HG03159 (cell line): ENCODE results near the gene RTN4R.
A peak's percentile ranks its signal among the peaks of the same experiment; 100 is the strongest.

Experiments used
- ATAC-seq: cut with Tn5 transposase; IDR thresholded peaks from one replicate; pipeline ENCODE4 v1.9.1; 2021; ENCODE audit warnings: mild to moderate bottlenecking, moderate library complexity; ENCODE audit not compliant: unreplicated experiment

The RTN4R gene

DNA sequence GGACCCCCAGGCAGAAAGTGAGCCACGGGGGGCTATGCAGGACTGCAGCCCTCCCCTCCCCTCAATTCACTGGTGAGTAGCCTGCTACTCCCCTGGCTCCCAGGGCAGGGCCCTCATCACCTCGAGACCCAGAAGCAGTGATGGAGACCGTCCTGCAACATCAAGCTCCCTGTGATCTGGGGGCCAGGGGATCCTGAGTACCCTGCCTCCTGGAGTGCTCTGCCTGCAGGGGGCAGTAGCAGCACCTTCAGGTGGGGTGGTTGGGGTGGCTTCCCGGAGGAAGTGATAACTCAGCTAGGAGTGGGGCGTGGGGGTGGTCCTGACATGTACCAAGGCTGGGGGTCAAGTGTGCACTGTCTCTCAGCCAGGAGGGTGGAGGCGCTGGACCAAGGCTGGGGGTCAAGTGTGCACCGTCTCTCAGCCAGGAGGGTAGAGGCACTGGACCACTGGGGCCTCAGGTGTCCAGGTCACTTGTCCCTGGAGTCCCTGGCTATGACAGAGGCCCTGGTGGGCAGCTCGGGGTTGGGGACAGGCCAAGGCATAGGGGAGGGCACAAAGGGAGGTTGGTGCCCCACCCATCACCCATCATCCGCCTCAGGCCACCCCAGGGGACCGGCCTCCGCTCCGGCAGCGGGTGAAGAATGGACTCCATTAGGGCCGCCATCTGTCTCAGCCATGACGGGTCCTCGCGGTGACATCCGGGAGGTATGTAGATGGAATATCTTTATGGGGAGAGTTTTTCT, 9.4 kb downstream of the RTN4R start:
- ATAC-seq, result no peak

DNA sequence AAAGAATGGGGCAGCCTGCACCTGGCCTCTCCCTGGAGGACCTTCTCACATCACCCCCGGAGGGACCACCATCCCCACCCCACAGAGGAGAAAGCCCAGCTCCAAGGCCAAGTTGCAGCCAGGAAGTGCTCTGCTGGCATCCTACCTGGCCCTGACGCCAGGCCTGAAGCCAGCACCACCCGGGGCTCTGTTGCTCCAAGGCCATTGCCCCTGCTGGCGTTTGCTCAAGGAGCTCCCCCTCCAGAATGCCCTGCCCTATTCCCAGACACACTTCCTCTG, 10.2 kb downstream of the RTN4R start:
- ATAC-seq, result no peak

DNA sequence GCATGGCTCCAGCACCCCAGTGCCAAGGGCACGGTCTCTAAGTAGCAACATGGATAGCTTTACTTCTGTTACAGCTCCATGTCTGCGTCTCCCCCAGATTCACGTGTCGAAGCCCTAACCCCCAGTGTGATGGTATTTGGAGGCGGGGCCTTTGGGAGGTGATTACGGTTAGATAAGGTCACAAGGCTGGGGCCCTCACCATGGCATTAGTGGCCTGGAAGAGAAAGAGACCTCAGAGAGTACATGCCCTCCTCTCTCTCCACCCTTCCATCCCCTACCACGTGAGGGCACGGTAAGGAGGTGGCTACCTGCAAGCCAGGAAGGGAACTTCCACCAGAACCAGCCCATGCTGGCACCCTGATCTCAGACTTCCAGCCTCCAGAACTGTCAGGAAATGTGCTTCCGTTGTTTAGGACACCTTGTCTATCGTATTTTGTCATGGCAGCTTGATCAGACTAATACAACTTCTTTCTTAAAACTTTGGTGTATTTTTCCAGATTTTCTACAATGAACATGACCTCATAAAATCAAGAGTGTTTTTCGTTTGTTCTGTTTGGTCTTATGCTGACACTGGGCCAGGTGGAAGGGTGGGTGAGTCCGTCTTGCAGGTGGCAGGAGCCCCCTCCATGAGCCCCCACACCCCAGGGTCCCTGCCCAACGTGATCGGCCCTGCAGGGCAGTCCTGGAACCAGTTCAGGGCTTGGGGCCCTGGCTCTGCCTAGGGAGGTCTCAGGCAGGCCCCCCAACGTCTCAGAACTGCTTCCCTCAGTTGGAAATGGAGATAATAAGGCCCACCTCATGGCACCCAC, 10.7 kb downstream of the RTN4R start:
- ATAC-seq, result no peak

DNA sequence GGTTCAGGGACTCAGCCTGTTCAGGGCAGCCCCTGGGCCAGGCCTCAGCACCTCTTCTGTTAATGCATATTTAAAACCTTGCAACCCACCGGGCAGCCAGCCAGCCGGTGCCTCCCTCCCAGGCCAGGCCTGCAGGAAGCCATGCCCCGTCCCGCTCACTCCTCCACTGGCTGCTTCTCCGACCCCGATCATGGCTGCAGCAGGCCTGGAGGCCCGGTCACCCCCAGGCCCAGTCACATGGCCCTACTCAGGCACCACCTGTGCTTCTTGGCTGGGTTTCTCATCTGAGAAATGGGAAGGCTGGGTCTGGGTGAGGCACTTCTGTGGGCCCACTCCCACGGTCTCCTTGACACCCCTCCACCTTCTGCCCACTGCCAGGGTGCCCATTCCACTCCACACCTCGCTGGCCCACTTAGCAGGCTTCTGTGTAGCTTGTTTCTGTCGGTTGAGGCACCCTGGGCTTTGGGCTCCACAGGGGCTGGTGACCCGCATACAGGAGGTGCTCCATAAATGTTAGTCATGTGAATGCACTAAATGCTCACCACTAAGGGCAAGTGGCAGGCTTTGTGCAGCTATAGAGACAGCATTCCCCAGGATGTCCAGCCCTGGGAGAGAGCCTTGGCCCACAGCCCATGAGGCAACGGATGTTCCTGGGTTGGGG, 11.4 kb downstream of the RTN4R start:
- no peak for ATAC-seq

DNA sequence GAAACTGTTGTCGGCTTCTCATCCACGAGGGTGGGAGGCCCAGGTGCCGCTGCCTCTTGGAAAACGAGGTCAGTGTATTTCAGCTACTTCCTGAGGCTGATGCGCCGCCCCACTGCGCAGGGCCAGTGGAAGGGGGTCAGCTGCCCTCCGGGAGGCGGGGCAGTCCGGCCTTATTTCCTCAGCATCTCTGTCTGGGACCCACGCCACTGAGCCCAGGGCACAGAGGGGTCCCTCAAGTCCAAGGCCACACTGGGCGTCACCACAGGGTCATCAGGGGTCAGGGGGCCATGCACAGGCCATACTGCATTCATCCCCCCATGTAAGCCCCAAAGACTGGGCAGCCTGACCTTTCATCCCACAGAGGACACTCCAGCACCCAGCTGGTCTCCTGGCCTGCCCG, 12.1 kb downstream of the RTN4R start:
- ATAC-seq, result no peak

DNA sequence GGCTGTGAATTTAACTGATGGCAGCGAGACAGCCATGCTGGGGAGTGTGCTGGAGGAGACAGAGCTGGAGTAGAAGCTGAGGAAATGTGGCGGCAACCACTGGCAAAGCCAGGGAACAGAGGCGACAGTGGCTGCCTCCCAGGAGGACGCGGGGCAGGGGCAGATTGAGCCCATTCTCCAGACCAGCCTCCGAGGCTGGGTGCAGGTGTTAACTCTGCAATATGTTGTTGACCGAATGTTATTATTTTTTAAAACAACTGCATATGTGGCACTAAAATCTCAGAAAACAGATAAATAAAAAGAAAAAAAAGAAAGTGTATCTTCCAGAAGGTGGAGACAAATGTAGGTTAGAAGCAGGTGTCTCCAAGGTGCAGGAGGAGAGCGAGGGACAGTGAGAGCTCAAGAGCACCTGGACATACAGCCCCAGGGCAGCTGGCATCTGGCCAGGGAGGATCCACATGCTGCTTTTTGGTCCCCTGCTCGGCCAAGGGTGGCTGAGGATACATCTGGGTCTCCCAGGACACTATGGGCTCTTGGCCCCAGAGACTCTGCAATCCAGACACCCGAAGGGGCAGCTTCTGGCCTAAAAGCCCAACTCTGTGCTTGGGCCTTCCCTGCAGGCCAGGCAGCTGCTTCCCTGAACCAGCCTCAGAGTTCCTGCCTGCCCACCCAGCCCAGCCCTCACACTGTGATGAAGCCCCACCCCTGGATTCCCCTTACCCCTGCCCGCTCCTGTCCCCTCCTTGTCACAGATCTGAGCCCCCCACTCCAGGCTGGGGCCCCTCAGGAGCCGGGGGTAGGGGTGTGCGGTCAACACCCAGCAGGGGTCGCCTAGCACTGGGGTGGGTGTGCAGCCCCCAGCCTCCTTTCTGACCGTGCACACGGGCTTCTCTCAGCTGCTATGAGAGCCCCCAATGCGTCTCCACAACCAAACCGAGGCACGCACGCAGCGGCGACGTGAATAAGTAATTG, 12.9 kb downstream of the RTN4R start:
- ATAC-seq, result no peak

DNA sequence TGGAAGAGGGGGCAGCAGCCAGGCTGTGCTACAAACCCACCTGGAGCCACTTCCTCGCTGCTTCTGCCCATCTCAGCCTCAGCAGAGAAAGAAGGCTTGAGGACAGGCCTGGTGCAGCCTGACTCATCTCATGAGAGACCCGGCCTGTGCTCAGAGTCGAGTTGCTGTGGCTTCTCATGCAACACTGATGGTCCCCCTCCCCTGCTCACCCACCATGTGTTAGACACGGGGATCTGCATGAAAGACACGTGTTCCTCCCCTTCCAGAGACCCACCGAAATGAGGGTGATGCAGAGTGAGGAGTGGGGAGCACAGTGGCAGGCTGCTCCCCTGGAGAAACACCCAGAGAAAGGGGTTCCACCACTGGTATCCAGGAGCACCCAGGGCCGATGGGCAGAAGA, 15.0 kb downstream of the RTN4R start:
- no peak for ATAC-seq

DNA sequence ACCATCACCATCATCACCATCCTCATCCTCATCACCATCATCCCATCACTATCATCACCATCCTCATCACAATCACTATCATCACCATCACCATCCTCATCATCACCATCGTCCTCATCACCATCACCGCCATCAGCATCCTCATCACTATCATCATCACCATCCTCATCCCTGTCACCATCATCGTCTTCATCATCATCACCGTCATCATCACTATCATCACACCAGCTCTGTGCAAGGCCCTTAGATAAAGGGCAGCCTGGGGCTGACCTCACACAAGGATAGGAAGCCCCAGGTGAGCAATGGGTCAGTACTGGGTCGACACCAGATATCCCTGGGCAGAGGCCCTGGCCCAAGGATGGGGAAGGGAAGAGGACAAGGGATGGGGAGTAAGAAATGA, 16.1 kb downstream of the RTN4R start:
- no peak for ATAC-seq

DNA sequence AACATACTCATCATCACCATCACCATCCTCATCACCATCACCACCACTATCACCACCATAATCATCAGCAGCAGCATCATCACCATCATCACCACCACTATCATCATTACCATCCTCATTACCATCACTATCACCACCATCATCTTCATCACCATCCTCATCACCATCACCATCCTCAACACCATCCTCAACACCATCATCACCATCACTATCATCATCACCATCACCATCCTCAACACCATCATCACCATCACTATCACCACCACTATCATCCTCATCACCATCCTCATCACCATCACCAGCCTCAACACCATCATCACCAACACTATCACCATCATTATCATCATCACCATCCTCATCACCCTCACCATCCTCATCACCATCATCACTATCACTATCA, 16.6 kb downstream of the RTN4R start:
- ATAC-seq, result no peak

DNA sequence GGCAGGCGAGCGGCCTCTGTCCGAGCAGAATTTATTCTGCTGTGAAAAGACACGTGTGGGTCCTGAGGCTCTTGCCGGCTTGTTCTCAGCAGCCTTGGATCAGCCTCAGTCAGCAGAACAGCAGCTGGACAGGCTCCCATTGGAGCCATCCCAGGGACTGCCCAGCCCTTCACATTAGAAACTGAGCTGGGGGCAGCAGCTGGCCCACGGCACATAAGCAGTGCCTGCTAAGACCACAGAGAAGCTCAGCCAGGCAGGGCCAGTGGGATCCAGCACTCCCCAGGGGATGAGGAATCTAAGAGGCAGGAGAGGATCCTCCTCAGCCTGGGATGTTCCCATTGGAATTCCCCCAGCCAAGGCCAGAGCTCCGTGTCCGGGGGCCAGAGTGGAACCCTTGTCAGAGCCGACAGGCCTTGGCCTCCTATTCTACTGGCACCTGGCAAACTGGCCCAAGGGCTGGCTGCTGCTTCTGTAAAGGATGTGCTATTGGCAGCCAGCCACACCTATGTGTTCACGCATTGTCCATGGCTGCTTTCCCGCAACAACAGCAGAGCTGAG, 18.2 kb downstream of the RTN4R start:
- no peak for ATAC-seq

DNA sequence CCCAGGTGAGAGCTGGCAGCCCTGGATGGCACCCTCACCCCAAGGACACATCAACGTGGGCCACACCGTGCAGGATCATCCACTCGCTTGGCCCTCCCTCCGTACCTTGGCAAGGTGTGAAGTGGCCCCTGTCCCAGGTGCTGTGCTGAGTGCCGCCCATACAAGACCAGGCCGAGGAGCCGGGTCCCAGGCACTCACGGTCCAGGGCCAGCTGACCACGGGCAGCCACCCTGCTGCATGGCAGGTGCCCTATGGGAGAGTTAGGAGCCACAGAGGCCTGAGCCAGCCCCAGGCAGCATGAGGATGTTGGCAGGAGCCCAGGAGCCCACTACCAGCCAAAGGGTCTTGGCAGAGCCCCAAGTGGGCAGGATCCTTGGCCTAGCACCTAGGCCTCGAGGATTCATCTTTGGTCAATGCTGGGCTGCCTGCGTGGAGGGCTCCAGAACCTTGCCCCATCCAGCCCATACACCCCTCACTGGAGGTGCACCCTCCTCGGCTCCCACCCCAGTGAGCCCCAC, 19.6 kb downstream of the RTN4R start:
- no peak for ATAC-seq

DNA sequence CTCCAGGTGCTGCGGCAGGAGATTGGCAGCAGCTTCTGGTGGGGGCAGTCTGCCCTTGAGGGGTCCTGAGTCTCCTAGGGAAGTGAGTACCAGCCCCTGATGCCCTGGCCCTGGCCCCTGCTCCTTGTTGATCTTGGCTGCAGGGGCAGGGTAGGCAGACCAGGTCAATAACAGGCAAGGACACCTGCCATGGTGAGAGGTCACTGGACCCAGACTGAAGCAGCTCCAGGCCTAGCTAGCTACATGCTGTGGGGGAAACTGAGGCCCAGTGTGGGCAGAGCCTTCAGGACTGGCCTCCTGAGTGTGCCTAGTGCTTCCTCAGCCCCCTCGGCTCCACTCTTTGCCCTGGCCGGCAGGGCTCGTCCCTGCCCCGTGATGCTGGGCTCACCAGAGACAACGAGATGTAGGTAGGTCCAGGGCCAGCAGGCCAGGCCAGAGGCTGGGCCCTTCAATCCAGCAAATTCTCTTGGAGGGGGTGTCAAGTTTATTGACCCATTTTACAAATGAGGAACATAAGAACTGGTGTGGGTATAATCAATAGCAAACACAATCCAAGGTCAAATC, 20.4 kb downstream of the RTN4R start:
- no peak for ATAC-seq

DNA sequence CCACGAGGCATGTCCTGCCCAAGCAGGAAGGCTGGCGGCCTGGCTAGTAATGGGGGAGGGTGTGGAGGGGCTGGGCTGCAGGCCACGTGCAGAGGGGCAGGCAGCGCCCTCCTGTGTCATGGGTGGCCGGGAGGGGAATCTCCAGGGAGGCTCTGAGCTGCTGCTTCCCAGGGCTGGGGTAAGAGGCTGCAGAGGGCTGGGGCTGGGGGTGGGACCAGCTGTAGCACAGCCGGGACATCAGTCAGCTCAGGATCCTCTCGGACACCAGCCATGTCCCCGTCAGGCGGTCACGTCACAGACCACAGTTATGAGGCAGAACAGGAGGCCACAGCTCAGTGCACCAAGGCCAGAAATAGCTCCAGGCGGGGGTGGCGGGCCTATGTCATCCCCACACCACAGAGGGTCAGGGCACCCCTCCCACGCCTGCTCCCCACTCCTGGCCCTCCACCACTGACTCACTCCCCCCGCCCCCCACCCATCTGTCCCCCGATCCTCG, 21.1 kb downstream of the RTN4R start:
- peak; percentile 48 for ATAC-seq

DNA sequence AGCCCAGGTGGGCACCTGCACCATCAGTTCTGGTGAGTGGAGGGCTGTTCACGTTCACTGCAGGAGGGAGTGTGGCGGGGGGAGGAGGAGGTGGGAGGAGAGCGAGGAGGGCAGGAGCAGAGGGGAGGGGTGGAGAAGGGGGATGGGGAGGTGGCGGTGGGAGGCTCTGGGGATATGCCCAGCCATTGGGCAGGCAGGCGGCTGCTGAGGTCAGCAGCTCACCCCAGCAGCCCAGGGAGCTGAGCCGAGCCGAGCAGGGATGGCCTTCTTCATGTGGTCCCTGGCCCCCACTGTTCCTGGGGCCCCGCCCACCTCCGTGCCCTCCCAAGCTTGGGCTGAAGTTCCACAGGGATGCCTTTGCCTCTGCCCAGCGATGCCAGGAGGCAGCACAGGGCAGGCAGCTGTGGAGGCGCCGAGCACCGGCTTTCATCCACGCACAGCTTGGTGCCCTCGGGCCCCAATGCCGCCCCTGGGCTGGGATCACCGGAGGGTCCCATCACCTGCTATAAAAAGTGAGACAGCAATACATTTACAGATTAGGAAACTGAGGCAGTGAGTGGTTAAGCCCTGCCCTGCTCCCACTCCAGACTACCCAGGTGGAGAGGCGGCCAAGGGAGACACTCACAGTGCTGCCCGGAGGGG, 21.6 kb downstream of the RTN4R start:
- ATAC-seq, result no peak

DNA sequence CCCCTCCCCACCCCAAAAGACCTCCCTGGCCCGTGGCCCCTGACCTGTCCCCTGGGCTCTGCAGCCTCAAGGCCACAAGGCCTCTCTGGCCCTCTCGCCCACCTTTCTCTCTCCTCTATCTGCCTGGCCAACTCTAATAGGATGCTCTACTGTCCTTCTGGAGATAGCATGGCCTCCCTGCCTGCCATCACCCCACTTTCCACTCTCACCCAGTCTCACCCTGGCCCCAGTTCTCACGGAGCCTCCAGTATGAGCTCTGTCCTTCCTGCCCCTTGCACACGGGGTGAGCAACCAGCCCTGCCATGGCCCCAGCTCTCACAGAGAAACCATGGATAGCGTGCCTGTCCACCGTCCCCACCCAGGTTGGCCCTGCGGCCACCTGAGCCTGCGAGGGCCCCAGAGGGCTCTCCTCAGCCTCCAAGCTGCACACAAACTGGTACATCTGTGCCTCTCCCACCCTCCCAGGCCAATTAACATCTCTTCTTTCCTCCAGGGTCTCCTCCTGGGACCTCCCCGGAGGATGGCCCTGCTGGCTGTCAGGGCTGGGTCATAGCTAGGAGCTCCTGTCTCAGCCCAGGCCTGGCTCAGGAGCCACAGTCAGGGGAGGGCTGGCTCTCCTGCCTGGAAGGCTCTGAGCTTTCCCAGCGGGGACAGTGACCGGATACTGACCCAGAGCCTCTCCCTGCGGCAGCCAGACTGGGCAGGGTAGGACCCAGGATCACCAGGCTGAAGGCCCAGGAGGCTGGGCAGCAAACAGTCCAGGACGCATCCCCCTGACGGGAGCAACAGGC, 22.3 kb downstream of the RTN4R start:
- ATAC-seq, result no peak

DNA sequence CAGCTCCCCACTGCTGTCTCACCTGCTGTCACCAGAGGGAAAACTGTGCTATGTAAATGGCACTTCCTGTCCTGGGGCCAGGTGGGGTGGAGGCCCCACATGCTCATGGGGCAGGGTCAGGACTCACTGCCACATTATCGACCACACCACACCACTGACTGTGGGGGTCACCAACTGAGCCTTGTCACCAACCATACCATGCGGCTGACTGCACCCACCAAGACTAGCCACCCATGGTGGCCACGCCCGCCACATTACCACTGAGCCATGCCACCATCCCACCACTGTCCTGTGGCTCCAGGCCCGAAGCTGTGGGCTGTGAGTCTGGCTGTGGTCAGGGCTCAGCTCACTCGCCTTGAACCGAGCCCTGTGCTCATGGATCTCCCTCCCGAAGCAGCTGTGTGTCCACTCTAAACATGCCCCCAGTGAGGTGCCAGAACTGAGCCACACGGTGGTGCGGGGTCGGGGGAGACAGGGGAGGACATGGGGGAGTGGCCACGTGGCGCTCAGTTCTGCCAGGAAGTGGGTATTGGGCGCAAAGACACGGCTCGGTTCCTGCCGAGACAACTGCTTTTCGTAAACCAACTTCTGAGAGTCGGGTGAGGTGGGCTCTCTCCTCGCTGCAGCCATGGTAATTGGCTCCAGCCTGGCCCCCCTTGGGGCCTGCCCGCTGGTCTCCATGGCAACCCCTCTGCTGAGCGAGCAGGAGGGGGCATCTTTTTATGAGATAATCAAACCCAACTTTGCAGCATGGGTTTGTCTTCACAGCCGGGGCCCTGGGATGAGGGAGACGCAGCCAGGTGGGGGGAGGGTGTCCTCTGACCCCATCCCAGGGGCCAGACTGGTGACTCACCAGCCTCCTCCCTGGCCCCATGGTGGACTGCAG, 23.2 kb downstream of the RTN4R start:
- ATAC-seq, result no peak

DNA sequence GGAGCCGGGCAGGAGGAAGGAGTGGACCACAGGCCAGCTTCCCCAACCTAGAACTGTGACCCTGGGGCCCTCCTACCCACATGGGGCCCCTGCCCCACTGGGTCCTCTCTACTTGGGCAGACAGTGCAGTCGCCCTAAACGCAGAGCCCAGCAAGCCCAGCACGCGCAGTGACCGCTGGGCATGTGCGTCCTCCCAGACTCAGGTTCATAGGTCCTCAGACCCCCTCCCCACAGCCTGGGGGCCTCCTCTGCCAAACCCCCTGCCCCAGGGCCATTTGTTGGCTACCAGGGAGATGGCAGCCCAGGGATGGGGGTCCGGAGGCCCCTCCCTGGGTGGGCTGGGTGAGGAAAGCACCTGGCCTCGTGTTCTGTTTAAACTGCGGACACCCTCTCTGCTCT, 23.9 kb downstream of the RTN4R start:
- no peak for ATAC-seq
